K562 (cell line): Measurements from ENCODE around the gene YOD1. TPM values are rescaled to one million over a fixed set of nuclear protein-coding genes. Genes with fewer than 3 reads are reported as not detected.

Experiments used
- BRD4 ChIP-seq: fragments of 200-600 bp; sonication (generic); IDR thresholded peaks from 2 replicates; pipeline ENCODE4 v1.6.1; 2017; ENCODE audit warnings: inconsistent platforms
- ELF2 ChIP-seq: fragments of 250-450 bp; sonication (Bioruptor Pico); IDR thresholded peaks from 2 replicates; pipeline ENCODE4 v1.5.0; 2021; ENCODE audit warnings: mild to moderate bottlenecking
- FOXK1 ChIP-seq: sonication (generic); formaldehyde crosslinking; IDR thresholded peaks from 2 replicates; pipeline ENCODE4 v1.8.0; 2022; ENCODE audit warnings: missing genetic modification reagents, mild to moderate bottlenecking, borderline replicate concordance
- FOXK2 ChIP-seq, 2 experiments: fragments of 450-650 bp; IDR thresholded peaks in 1 of 2; conservative IDR thresholded peaks in 1 of 2; 2 replicates each; pipeline ENCODE4 v1.6.1; 2016; ENCODE audit warnings: low read depth in 2 of 2, mild to moderate bottlenecking in 1 of 2
- NONO ChIP-seq, 2 experiments: fragments of 200-400 bp in 1 of 2; fragments of 450-650 bp in 1 of 2; formaldehyde crosslinking in 1 of 2; IDR thresholded peaks; 2 replicates each; pipeline ENCODE4 v1.6.1; 2017; ENCODE audit warnings: low read depth in 2 of 2, mild to moderate bottlenecking in 2 of 2, moderate library complexity in 2 of 2, low read length in 1 of 2
- PCBP1 ChIP-seq: fragments of 200-400 bp; formaldehyde crosslinking; IDR thresholded peaks from 2 replicates; pipeline ENCODE4 v1.6.1; 2018; ENCODE audit warnings: mild to moderate bottlenecking, low read depth, low read length; ENCODE audit not compliant: poor library complexity, severe bottlenecking
- PPARD ChIP-seq: fragments of 250-450 bp; sonication (Bioruptor Pico); IDR thresholded peaks from 2 replicates; pipeline ENCODE4 v1.8.0; 2022; ENCODE audit warnings: inconsistent platforms, mild to moderate bottlenecking, moderate library complexity
- REST ChIP-seq, 2 experiments: fragments of 450-650 bp; formaldehyde crosslinking in 1 of 2; IDR thresholded peaks; 2 replicates each; pipeline versions ENCODE4 v1.4.0 to v1.6.1; 2014 to 2020; ENCODE audit warnings: mild to moderate bottlenecking in 2 of 2, borderline replicate concordance in 1 of 2, low read depth in 1 of 2
- RREB1 ChIP-seq: fragments of 250-450 bp; sonication (Bioruptor Pico); IDR thresholded peaks from 2 replicates; pipeline ENCODE4 v1.4.0; 2020
- SNAPC5 ChIP-seq: fragments of 250-450 bp; sonication (Bioruptor Pico); IDR thresholded peaks from 2 replicates; pipeline ENCODE4 v1.8.0; 2021; ENCODE audit warnings: moderate library complexity, mild to moderate bottlenecking, inconsistent platforms
- TAF9B ChIP-seq: fragments of 450-650 bp; IDR thresholded peaks from 2 replicates; pipeline ENCODE4 v1.6.1; 2018; ENCODE audit warnings: mild to moderate bottlenecking; ENCODE audit not compliant: partially characterized antibody
- XRCC5 ChIP-seq: fragments of 200-400 bp; formaldehyde crosslinking; IDR thresholded peaks from 2 replicates; pipeline ENCODE4 v1.6.1; 2017; ENCODE audit warnings: low read depth, mild to moderate bottlenecking, low read length
- ZFP30 ChIP-seq: fragments of 250-450 bp; sonication (Bioruptor Pico); IDR thresholded peaks from 2 replicates; pipeline ENCODE4 v1.8.0; 2022; ENCODE audit warnings: moderate library complexity, mild to moderate bottlenecking, inconsistent platforms, borderline replicate concordance
- ZNF165 ChIP-seq: fragments of 250-450 bp; sonication (Bioruptor Pico); IDR thresholded peaks from 2 replicates; pipeline ENCODE4 v1.4.0; 2020; ENCODE audit warnings: borderline replicate concordance
- polyA plus RNA-seq, 8 experiments: library from polyadenylated mRNA; depleted of rRNA in 4 of 8; stranded (reverse) in 5 of 8; unstranded in 3 of 8; fragments of >200 nt; fragmentation: Nextera tagmentation in 2 of 8; fragmentation: Illumina TruSeq in 1 of 8; extraction: Ambion mirVana in 2 of 8; extraction: Trizol in 1 of 8; gene quantifications; 2 replicates each; pipeline versions ENCODE4 v1.2.1 to v1.2.3, GENCODE V29; 2011 to 2014; ENCODE audit warnings: inconsistent platforms in 1 of 8, missing spikeins in 1 of 8
- total RNA-seq, 7 experiments: library from RNA; depleted of rRNA in 6 of 7; stranded (reverse); fragments of >200 nt in 6 of 7; fragmentation: Illumina TruSeq in 2 of 7; extraction: Trizol in 2 of 7; gene quantifications; 2 replicates each; pipeline versions ENCODE4 v1.2.1 to v1.2.3, GENCODE V29; 2011 to 2021; ENCODE audit warnings: low replicate concordance in 1 of 7

Gene YOD1
- total and polyA plus RNA-seq, 9 of the 15 experiments (the other 6 are each of a cell fraction or from before 2014, with no cell fraction given), result 18.2 to 78.1 (median 46.9) TPM

- TF ChIP-seq REST (IDR thresholded peaks at IDR 0.05; ENCODE audit: borderline replicate concordance) (peak; percentile 61), REST (CRISPR knock-in tag; IDR thresholded peaks at IDR 0.05; ENCODE audit: low read depth) (no peak), BRD4 (0 out of 2 replicates have a peak, but pooled peaks have one; percentile 11), PPARD (CRISPR knock-in tag) (no peak), ZNF165 (CRISPR knock-in tag) (no peak), RREB1 (CRISPR knock-in tag) (no peak), FOXK2 (conservative IDR thresholded peaks at IDR 0.05 in 1 of 2, IDR thresholded peaks at IDR 0.05 in 1 of 2; ENCODE audit: low read depth in 2 of 2) (peak; percentile 87 to 90), ZFP30 (CRISPR knock-in tag) (peak; percentile 45; the same call in 1 of the 2 replicates), NONO (IDR thresholded peaks at IDR 0.05; ENCODE audit: low read depth in 2 of 2, low read length in 1 of 2) (no peak), FOXK1 (no peak), TAF9B (no peak), XRCC5 (no peak), ELF2 (CRISPR knock-in tag) (no peak), PCBP1 (no peak), SNAPC5 (CRISPR knock-in tag) (no peak)
Observed at GRCh38 chr1:207049974-207050391, 1.0 kb downstream of the YOD1 start (continued).
